SIG-M5 treated with dmso at 0.1 percent for 504 hours (cell line): ENCODE results near the gene UBA3.

Source experiments
- DNase-seq: peaks from one replicate; lab custom pipeline; 2025; ENCODE audit not compliant: unreplicated experiment; lab: John Stamatoyannopoulos, UW

The UBA3 gene

DNA sequence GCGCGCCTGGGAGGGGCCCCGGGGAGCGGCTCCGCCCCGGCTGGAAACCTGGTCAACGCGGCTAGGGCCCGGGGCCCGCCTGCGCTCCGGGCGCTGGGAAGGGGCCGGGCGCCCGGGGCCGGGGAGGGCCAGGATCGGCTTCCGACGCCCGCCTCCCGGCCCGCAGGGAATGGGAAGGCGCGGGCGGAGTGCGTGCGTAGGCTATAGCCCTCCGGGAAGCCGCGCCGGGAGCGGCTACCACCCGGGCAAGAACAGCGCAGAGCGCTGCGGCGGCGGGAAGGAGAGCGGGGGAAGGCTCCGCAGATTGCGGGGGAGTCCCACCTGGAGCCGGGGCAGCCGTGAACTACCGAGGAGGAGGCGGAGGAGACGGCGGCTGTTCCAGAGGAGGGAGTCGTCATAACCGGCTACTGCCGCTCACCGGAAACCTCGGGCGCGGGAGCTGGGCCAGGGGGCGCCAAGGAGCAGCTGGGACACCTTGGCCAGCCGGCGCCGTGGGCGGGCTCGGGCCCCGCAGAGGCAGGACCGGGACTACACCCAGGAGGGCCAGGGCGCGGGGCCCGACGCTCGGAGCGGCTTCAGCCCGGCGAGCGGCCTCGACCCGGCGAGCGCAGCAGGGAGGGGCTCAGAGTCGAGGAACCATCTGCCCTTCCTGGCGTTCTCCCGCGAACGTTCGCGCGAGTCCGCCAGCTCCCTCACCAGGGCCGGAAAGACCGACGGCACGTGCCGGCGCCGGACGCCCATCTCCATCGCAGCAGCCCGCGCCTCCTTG, 66.7 kb downstream of the UBA3 start, which contains the start of gene EOGT:
TSS of gene EOGT (minus strand) at position 432 of the 769 bp plus-strand sequence. CDS start 3,838 bp downstream, outside the sequence.
- peak; percentile 68 for DNase-seq

- no peak for DNase-seq
These were observed 67.3 kb downstream of the UBA3 start for GRCh38 chr3:69012800-69013252.

- no peak for DNase-seq
These were observed 67.9 kb downstream of the UBA3 start for GRCh38 chr3:69012100-69012799.

DNA sequence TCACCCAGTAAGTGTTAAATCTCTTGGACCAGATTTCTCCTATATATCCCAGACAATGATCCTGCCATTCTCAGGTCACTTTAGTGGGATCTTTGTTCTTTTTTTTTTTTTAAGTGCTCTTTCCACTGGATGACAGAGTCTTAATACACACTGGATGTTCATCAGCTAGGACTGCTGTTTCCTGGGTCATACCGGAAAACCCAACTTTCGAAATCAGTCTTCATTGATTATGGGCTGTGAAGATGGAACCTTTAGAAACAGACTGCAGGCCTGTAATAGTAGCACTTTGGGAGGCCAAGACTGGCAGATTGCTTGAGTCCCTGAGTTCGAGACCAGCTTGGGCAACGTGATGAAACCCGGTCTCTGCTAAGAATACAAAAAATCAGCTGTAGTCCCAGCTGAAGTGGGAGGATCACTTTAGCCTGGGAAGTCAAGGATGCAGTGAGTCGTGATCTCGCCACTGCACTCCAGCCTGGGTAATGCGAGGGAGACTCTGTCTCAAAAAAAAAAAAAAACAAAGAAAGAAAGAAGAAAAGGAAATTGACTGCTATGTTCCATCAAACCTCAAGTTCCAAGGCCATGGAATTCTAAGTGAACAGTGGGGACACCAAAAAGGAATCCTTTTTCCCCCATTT, 69.0 kb downstream of the UBA3 start:
- no peak for DNase-seq

DNA sequence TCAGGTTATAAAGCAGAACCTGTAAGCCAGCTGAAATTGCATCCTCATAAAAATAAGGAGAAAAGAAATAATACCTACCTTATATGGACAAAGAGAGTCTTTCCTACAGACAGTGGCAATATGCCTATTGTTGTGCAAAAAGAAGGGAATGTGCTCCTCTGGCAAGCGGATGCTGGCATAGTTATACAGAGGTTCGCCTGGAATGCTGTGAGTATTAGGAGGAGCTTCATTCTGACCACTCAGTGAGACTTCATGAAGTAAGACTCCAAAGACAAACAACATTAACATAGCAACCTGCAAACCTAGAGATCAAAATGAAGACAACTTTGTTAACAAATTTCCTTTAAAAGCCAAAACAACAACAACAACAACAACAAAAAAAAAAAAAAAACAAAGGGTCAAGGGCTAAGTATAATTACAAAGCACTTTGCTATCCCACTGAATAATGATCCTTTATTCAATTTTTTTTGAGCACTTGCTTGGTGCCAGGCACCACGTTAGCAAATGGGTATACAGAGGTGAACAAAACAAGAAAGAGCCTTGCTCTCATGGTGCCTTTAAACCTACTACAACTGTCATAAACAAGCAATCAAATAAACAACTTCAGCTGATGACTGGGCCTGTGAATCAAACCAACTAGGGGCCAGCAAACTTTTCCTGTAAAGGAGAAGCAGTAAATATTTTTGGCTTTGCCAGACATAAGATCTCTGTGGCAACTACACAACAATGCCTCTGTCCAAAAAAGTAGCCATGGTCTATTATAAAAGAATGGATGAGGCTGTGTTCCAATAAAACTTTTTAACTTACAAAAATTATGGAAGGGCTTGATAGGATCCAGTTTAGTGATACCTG, 70.4 kb downstream of the UBA3 start:
- no peak for DNase-seq

GRCh38 chr3:69008980-69009379, 71.2 kb downstream of the UBA3 start:
- no peak for DNase-seq

DNA sequence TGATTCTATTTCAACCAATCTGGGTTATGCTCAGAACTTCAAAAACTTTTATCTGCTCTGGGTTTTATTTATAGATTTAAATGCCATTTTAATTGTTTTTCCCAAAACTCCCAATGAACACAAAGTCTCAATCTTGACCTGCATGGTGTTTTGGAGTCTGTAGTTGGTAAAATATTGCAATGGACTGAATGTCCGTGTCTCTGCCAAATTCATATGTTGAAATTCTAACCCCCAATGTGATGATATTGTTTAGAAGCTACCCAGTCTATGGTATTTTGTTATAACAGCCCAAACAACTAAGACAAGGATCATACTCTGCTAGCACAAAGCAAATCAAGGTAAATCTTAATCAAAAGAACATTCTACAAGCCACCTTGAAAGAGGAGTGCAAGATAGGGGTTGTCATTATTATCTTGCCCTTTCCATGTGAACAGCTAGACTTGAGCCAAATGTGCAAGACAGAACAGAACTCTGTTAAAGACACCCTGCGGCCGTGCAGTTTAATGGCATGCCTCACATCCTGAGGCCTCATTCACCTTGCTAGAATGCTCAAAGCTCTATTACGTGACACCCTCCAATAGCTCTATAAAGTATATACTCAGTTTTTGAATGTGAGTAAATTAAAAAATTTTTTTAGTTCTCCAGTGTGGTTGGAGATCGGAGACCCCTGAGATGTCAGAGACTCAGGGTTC, 74.2 kb downstream of the UBA3 start:
- DNase-seq: no peak

- DNase-seq: no peak
These were observed 74.9 kb downstream of the UBA3 start for GRCh38 chr3:69005071-69005790.
